ENCODE results near the gene TSFM.

The TSFM gene

GRCh38 chr12:57776247-57776587 is 6.4 kb upstream of the TSFM start:
- TF ChIP-seq CTCF (IDR thresholded peaks at IDR 0.05; ENCODE audit: low read depth, low read length), result no peak
- H3K4me3 ChIP-seq (ENCODE audit: low read depth, low read length), result no peak overlapping the region

DNA sequence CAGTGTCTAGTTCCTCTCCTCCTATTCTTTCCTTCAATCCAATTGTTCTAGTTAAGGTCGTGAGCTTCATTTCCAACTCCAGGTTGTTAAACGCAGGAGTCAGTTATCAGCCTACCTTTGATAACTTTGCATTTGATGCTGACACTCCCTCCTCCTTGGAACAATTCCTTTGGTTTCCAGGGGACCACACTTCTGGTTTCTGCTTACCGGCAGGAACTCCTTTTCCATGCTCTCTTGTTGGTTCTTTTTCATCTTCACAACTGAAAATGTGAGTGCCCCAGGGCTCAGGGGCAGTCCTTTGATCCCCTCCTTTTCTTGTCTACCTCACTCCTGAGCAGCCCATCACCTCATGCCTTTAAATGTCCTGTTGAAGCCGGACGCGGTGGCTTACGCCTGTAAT is 5.2 kb upstream of the TSFM start:
- H3K4me3 ChIP-seq (ENCODE audit: low read depth, low read length), result no peak overlapping the region
- TF ChIP-seq CTCF (IDR thresholded peaks at IDR 0.05; ENCODE audit: low read depth, low read length), result no peak

DNA sequence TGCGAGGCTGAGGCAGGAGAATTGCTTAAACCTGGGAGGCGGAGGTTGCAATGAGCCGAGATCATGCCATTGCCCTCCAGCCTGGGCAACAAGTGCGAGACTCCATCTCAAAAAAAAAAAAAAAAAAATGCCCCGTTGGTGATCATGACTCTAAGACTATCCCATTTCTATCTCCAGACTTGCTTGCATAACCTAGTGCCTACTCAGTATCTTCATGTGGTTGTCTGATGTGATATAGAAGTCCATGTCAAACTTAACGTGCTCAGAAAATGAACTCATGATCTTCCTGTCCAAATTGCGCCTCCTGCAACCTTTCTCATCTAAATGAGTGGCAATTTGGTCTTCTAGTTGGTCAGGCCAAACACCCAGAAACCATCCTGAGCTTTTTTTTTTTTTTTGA is 4.7 kb upstream of the TSFM start:
- H3K4me3 ChIP-seq (ENCODE audit: low read depth, low read length), result no peak overlapping the region
- no peak for TF ChIP-seq CTCF (IDR thresholded peaks at IDR 0.05; ENCODE audit: low read depth, low read length)

DNA sequence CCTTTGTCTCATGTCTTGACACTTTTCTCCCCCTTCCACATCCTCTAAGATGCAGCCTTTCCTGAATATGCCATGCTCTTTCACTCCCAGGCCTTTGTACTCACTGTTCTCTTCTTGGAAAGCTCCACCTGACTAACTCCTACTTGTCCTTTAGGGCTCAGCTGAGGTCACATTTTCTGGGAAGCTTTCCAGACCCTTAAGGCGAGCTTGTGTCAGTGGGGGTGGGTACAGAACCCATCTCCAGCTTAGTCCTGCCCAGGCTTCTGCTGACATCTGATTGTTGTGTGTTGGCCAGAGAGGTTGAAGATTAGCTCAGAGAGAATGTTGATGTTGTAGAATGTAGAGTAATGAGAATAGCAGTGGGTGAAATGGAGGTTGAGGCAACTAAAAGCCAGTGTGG is 2.9 kb upstream of the TSFM start:
- no peak overlapping the region for H3K4me3 ChIP-seq (ENCODE audit: low read depth, low read length)
- no peak for TF ChIP-seq CTCF (IDR thresholded peaks at IDR 0.05; ENCODE audit: low read depth, low read length)

DNA sequence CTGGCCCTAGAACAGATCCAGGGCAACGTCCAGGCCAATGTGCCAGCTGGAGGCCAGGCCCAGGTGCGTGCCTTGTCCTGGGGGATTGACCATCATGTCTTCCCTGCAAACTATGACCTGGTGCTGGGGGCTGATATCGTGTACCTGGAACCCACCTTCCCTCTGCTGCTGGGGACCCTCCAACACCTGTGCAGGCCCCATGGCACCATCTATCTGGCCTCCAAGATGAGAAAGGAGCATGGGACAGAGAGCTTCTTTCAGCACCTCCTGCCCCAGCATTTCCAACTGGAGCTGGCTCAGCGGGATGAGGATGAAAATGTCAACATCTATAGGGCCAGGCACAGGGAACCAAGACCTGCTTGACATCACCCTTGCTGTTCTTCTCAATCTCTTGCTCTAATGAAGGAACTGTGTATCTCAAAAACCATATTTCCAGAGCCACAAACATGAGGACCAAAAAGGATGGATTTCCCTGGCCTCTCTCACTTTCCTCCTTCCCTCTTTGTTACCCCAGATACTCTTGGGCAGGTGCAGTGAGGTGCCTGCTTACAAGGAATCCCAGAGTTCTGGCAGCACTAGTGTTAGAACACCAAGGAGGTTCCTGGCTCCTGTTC is 2.2 kb upstream of the TSFM start:
- no peak overlapping the region for H3K4me3 ChIP-seq (ENCODE audit: low read depth, low read length)
- no peak for TF ChIP-seq CTCF (IDR thresholded peaks at IDR 0.05; ENCODE audit: low read depth, low read length)

DNA sequence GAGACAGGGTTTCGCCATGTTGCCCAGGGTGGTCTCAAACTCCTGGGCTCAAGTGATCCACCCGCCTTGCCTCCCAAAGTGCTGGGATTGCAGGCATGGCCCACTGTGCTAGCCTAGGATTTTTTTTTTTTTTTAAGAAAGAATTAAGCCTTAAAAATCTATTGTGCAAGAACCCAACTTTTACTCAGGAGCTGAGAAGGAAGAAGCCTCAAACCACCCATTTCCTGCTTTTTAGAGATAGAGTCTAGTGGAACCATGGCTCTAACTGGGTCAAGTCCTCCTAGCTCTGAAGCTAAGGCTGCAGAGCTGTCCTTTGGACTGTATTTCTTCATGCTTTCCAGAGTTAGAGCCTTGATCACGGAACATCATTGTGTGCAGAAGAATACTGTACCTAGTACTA is 1.3 kb upstream of the TSFM start:
- TF ChIP-seq CTCF (IDR thresholded peaks at IDR 0.05; ENCODE audit: low read depth, low read length), result no peak
- no peak overlapping the region for H3K4me3 ChIP-seq (ENCODE audit: low read depth, low read length)

DNA sequence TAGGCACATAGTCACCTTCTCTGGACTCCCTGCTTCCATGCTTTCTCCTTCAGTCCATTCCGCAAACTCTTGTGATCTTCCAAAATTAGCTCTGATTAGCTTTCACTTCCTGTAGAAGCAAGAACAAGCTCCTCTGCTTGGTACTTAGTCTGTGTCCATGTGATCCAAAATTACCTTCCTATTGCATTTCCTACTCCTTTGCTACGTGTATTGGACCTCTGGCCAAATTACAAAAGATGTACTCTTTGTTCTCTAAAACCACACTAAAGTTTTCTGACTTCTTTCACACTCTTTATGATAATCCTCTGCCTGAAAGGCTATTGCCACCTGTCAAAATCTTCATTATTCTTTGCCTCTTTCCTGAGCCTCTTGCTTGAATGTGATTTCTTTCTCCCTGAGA is 786 bp upstream of the TSFM start:
- no peak overlapping the region for H3K4me3 ChIP-seq (ENCODE audit: low read depth, low read length)
- no peak for TF ChIP-seq CTCF (IDR thresholded peaks at IDR 0.05; ENCODE audit: low read depth, low read length)
